ENCODE data around the gene UXS1.

UXS1 gene

DNA sequence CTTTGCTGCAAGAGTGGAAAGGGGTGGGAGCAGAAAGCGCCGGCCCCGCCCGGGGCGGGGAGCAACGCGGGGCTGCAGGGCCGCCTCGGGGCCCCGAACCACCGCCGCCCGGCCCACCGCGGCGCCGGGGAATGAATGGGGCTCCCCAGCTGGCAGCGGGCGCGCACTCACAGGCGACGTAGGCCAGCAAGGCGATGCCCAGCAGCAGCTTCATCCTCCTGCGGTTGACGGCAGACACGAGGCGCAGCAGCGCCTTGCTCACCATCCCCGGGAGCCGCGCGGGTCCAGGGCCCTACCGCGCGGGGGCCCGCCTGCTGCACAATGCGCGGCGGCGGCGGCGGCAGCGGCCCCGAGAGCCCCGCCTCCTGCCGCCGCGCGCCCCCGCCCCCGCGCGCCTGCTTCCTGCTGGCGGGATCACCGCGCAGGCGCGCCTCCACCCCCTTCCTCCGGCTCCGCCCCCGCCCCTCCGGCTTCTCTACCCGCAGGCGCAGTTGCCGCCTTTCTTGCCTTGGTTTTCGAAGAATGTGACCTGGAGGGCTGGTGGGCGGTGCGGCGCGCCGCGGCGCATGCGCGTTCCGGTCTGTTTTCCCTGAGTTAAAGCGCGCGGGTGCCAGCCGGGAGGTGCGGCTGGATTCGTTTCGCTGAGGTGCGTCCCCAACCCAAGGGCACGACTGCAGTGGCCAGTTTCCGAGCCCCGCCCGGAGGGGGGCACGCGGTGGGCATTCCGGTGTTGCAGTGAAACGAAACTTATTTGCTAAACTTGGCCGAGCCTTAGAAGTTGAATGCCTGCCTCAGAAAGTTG lies at the start of gene UXS1:
Gene UXS1 (minus strand): TSS at position 325 of the 802 bp plus-strand sequence. CDS start 60 bp downstream, at position 265.
- TF ChIP-seq, protein P1, sequence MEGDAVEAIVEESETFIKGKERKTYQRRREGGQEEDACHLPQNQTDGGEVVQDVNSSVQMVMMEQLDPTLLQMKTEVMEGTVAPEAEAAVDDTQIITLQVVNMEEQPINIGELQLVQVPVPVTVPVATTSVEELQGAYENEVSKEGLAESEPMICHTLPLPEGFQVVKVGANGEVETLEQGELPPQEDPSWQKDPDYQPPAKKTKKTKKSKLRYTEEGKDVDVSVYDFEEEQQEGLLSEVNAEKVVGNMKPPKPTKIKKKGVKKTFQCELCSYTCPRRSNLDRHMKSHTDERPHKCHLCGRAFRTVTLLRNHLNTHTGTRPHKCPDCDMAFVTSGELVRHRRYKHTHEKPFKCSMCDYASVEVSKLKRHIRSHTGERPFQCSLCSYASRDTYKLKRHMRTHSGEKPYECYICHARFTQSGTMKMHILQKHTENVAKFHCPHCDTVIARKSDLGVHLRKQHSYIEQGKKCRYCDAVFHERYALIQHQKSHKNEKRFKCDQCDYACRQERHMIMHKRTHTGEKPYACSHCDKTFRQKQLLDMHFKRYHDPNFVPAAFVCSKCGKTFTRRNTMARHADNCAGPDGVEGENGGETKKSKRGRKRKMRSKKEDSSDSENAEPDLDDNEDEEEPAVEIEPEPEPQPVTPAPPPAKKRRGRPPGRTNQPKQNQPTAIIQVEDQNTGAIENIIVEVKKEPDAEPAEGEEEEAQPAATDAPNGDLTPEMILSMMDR (IDR thresholded peaks at IDR 0.05), result no peak

DNA sequence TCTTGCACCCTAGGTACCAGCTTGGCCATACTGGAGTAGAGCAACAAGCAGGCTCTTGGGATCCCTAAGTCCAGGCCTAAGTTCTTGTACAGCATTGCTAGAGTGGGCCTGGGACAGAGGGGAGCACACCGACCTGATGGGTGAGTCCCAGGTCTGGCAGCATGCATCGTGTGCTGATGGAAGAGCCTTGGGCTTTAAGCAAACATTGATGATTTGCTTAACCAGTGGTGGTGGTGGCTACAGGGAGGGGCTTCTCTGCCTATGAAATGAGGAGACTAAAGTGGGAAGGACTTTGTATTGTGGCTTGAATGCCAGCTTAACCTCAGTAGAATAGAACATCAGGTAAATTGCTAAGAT lies 39.2 kb upstream of the UXS1 start:
- TF ChIP-seq, protein P1 (IDR thresholded peaks at IDR 0.05), result no peak

DNA sequence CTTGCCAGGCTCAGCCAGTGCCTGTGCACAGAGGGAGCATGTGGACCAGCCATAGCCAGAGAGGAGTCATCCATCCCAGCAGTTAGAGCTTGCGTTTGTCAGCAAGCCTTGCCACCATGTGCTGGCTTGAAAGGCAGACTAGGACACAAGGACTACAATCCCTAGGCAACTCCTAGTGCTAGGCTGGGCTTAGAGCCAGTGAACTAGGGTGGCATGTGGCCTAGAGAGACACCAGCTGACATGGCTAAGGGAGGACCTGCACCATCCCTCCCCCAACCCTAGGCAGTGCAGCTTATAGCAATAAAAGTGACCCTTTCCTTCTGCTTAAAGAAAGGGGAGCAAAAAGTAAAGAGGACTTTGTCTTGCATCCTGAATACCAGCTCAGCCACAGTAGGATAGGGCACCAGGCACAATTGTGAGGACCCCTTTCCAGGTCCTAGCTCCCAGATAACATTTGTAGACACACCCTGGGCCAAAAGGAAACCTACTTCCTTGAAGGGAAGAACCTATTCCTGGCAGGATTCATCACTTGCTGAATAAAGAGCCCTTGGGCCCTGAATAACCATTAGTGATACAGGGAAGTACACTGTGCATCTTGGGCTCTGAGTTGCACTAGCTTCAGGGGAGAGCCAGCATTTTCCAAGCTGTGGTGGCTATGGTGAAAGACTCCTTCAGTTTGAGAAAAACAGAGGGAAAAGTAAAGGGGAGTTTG lies 38.7 kb upstream of the UXS1 start:
- TF ChIP-seq, protein P1 (IDR thresholded peaks at IDR 0.05), result no peak

DNA sequence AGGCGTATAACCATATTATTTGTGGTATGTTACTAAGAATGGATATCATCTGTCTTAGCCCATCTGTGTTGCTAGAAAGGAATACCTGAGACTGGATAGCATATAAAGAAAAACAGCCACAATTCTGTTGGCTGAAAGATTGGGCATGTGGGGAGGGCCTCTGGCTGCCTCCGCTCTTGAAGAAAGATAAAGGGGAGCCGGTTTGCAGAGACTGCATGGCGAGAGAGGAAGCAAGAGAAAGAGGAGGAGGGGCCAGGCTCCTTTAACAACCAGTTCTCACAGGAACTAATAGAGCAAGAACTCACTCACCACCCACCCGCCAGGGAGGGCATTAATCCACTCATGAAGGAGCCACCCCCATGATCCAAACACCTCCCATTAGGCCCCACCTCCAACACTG lies 29.2 kb upstream of the UXS1 start:
- TF ChIP-seq, protein P1 (IDR thresholded peaks at IDR 0.05), result no peak

DNA sequence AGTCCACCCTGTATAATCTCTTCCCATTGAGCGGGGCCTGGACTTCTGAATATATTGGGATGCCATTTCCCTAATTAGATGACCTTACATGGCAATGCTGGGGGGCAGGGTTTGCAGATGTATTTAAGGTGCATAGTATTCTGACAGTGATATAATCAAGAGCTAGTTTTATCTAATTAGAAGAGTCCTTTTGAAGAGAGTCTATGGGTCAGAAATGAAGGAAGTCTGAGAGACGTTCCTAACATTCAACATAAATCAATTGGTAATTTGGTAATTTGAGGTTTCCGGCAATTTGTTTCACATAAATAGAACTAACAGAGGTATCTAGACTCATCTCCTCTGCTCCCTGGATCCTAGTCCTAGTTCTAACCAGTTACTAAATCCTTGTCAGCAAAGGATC lies 25.7 kb upstream of the UXS1 start:
- TF ChIP-seq, protein P1 (IDR thresholded peaks at IDR 0.05), result no peak

DNA sequence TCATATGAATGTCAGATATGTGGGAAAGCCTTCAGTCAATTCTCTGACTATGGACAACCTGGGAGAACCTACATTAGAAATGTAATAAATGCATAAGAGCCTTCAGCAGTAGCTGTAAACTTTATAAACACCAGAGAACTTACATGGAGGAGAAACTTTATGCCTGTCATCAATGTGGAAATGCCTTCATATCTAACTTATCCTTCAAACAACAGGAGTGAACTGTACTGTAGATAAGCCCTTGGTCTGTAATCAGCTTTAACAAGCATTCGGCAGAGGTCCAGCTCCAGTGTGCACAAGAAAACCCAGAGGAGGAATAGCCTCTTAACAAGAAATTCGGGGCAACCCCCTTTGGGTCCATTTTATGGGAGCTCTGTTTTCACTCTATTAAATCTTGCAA lies 14.8 kb upstream of the UXS1 start:
- TF ChIP-seq, protein P1 (IDR thresholded peaks at IDR 0.05), result no peak

DNA sequence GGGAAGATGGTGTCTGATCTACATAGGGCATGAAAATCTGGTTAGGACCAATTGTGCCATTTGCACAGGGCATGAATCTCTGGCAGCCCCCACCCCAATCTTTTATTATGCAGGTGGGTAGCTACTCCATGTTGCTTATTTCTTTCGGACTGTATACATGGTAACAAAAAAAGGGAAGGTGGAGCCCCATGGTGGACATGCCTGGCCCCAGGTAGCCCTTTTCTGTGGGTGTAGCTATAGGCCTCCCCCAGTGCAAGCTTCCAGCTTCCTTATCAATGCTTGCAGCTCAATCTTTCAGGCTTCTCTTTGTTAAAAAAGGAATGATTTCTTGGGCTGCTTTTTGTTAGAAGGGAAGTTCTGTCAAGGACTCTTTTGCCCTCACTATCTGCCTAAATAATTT lies 14.3 kb upstream of the UXS1 start:
- TF ChIP-seq, protein P1 (IDR thresholded peaks at IDR 0.05), result no peak
